AG09319 (cell line): ENCODE measurements around the gene NBR1.
A peak's percentile ranks its signal among the peaks of the same experiment; 100 is the strongest.
"Not testable (repeated sequence)": the region's sequence is repeated elsewhere in the genome, so short reads cannot be mapped to it uniquely, and the experiment has no call there.

Source experiments
- DNase-seq: peaks from one replicate; pipeline ENCODE4 v3.0.0-alpha.2; 2010; ENCODE audit warnings: low read depth; ENCODE audit errors: extremely low read depth
- CTCF ChIP-seq: IDR thresholded peaks from 2 replicates; pipeline ENCODE4 v1.5.1; 2011; ENCODE audit warnings: low read depth, mild to moderate bottlenecking, inconsistent platforms, low read length, moderate library complexity

Gene NBR1

GRCh38 chr17:43151880-43152456 lies 19.0 kb upstream of the NBR1 start:
- no peak for TF ChIP-seq CTCF
- DNase-seq = no peak

DNA sequence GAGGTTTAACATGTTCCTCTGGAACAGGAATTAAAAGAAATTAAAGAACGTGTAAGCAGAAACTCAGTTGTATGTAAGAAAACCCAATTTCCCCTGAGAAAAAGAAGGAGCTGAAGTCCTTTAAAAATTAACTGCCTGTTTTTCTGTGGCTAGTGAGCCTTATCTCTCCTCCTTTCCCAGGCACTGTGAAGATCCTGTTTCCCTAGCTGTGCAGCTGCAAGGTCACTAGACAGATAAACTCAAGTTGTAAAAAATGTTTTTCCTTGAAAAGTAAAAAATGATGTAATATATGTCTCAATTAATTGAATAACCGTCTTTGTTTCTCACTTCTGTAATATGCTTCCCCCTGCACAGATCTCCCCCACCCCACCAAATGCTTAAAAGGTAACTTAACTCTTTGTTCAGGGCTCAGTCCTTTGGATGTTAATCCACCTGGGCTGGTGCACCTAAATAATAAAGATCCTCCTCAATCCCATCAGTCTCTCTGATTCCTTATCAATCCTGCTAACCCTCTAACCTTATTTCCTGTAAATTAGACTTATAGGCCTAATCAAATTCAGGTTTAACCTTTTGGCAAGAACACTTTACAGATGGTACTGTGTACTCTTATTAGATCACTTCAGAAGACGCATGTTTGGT lies 17.7 kb upstream of the NBR1 start:
- DNase-seq = not testable (repeated sequence)

DNA sequence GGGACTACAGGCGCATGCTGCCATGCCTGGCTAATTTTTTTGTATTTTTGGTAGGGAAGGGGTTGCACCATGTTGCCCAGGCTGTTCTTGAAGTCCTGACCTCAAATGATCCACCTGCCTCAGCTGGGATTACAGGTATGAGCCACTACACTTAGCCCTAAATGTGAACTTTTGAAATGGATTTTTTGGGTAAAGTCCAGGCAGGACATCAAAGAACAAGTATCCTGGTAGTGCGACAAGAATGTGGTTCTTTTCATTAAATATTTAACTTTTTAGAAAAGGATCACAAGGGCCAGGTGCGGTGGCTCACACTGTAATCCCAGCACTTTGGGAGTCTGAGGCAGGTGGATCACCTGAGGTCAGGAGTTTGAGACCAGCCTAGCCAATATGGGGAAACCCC lies 15.3 kb upstream of the NBR1 start:
- no peak for DNase-seq
- no peak for TF ChIP-seq CTCF

GRCh38 chr17:43159232-43159631 lies 11.8 kb upstream of the NBR1 start:
- DNase-seq = not testable (repeated sequence)

GRCh38 chr17:43159957-43160356 lies 11.1 kb upstream of the NBR1 start:
- DNase-seq = not testable (repeated sequence)

GRCh38 chr17:43165971-43166370 lies 5.0 kb upstream of the NBR1 start:
- DNase-seq = not testable (repeated sequence)

DNA sequence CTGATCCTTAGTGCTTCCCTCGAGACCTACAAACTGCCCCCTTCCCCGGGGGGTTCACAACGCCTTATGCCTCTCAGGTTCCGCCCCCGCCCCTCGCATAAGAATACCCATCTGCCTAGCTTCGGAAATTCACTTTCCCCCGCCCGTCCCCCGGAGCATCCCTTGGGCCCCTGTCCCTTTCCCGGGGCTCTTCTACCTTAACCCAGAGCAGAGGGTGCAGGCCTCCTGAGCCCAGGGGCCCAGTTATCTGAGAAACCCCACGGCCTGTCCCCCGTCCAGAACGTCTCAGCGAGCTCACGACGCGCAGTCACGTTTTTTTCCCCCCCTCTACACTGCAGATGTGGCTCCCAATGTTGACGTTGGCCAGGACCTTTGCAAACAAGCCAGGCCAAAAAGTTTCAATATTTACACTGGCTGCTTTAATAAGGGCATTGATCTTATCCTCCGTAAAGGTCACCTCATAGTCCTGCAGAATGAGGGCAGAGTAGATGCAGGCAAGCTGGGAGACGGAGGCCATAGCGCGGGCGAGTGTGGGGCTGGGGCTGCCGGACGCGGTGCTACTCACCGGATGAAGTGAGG lies 1.4 kb upstream of the NBR1 start:
- no peak for DNase-seq
- TF ChIP-seq CTCF = no peak

- DNase-seq = peak; percentile 88
- TF ChIP-seq CTCF = no peak
Observed at GRCh38 chr17:43170140-43170765, 761 bp upstream of the NBR1 start.

DNA sequence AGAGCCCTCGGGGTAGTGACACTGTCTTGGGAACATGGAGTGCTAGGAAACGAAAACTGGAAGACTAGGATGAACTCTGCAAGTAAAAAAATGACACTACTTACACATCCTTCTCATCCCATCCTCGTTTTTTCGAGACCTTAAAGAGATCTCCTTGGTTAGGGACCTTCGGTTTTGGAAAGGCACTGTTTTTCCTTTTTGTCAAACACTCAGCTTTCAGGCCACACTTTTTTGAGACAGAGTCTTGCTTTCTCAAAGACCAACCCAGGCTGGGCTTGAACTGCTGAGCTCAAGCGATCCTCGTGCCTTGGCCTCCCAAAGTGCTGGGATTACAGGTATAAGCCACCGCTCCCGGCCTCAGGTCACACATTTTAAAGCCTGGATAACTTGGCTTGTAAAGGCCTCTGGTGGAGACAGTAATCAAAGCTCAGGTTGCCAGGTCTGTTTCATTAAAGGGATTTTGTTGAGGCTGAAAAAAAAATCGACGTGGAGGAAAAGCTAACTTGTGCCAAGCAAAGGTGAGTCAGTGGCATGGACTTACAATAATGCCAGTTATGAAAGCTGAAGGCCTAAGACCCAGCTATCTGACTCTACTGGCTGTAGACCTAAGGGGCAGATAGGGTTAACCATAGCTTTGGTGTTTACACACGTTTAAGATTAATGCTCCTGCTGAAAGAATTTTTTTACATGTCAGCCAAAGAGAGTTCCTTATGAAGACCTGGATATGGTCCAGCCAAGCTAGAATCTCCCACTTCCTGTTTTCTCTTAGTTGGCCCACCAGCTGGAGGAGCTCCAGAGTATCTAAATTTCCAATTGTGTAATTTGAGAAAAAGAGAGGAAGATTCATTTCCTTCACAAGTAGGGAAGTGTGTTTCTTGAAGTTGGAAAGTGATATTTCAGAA lies 823 bp downstream of the NBR1 start:
- peak; percentile 27 for TF ChIP-seq CTCF
- peak; percentile 78 for DNase-seq
